Thyroid gland (tissue), 4 donors: ENCODE results near the gene AGBL1.

ENCODE experiments used
- POLR2A ChIP-seq, 2 donors: fragments of 450-650 bp; IDR thresholded peaks; one replicate each; pipeline ENCODE4 v1.6.1; 2017; ENCODE audit warnings: antibody characterized with exemption in 2 of 2, mild to moderate bottlenecking in 2 of 2, moderate library complexity in 1 of 2
- TF ChIP-seq, protein P1 (sequence below), 6 experiments: fragments of 200-600 bp in 3 of 6; fragments of 450-650 bp in 3 of 6; sonication (generic) in 3 of 6; IDR thresholded peaks; one replicate each; pipeline ENCODE4 v1.5.1; 2016 to 2019; ENCODE audit warnings: antibody characterized with exemption in 6 of 6, mild to moderate bottlenecking in 2 of 6, inconsistent platforms in 1 of 6, moderate library complexity in 1 of 6

GRCh38 chr15:86765281-86765680, 685.6 kb downstream of the AGBL1 start:
- TF ChIP-seq, protein P1, sequence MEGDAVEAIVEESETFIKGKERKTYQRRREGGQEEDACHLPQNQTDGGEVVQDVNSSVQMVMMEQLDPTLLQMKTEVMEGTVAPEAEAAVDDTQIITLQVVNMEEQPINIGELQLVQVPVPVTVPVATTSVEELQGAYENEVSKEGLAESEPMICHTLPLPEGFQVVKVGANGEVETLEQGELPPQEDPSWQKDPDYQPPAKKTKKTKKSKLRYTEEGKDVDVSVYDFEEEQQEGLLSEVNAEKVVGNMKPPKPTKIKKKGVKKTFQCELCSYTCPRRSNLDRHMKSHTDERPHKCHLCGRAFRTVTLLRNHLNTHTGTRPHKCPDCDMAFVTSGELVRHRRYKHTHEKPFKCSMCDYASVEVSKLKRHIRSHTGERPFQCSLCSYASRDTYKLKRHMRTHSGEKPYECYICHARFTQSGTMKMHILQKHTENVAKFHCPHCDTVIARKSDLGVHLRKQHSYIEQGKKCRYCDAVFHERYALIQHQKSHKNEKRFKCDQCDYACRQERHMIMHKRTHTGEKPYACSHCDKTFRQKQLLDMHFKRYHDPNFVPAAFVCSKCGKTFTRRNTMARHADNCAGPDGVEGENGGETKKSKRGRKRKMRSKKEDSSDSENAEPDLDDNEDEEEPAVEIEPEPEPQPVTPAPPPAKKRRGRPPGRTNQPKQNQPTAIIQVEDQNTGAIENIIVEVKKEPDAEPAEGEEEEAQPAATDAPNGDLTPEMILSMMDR (IDR thresholded peaks at IDR 0.05) = no peak
- TF ChIP-seq POLR2A (IDR thresholded peaks at IDR 0.05) = no peak
